Measurements from ENCODE around the gene RSAD1. TPM values are rescaled to one million over a fixed set of nuclear protein-coding genes. Genes with fewer than 3 reads are reported as not detected.

Gene RSAD1
- total and polyA plus RNA-seq, 11 donors: 30.9 to 50.0 (median 42.8) TPM

DNA sequence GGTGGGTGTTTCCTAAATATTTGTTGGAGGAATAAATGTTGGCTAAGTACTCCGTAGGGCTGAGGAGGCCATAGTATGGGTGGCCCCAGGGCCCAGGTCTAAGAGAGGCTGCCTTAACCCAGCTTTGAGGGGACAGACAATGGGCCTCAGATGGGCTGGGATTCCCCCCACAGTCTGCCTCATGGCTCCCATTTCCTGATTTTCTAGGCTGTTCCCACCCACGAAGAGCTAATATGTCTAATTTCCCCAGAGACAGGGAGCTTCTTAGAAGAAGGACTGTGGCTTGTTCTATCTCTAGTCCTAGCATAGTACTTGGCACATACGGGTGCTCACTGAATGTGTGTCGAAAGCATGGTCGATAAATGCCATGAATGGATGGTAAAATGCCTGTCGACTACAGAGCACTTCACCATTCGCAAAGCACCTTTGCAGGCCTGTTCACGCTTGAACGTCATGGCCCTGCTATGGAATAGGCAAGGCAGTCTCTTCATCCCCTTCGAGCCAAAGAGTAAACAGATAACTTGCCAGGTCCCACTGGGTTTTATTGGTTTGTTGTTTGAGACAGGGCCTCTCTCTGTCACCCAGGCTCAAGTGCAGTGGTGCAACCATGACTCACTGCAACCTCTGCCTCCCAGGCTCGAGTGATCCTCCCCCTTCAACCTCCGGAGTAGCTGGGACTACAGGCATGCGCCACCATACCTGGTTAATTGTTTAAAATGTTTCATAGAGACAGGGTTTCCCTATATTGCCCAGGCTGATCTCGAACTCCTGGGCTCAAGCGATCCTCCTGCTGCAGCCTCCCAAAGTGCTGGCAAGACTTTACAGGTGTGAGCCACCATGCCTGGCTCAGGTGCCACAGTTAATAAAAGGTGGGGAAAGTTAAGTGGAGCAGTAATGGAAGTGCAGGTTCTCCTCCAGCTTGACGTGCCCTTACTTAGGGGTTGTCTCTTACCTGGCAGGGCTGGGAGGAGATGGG is 19.7 kb upstream of the RSAD1 start:
- WGBS, 4 donors: 76 to 90% (median 78%) methylated on average over 15 to 16 of the region's 16 CpGs
- ATAC-seq (no peak), DNase-seq (no peak)
- intact Hi-C loops (cut with DNase I): no loop called here
- Histone ChIP-seq H3K27me3 (no peaks in the 10 kb centered on the region), H3K4me3 (no peak overlapping the region), H3K9me3 (no peaks in the 10 kb centered on the region), H3K27ac (no peak overlapping the region), H3K36me3 (peaks cover 0 to 3% (median 0%) of the 10 kb centered on the region in 9 donors), H3K4me1 (no peaks in the 10 kb centered on the region)
- TF ChIP-seq, protein P1, sequence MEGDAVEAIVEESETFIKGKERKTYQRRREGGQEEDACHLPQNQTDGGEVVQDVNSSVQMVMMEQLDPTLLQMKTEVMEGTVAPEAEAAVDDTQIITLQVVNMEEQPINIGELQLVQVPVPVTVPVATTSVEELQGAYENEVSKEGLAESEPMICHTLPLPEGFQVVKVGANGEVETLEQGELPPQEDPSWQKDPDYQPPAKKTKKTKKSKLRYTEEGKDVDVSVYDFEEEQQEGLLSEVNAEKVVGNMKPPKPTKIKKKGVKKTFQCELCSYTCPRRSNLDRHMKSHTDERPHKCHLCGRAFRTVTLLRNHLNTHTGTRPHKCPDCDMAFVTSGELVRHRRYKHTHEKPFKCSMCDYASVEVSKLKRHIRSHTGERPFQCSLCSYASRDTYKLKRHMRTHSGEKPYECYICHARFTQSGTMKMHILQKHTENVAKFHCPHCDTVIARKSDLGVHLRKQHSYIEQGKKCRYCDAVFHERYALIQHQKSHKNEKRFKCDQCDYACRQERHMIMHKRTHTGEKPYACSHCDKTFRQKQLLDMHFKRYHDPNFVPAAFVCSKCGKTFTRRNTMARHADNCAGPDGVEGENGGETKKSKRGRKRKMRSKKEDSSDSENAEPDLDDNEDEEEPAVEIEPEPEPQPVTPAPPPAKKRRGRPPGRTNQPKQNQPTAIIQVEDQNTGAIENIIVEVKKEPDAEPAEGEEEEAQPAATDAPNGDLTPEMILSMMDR (IDR thresholded peaks at IDR 0.05): no peak
- no peak for TF ChIP-seq POLR2A (IDR thresholded peaks at IDR 0.05)

DNA sequence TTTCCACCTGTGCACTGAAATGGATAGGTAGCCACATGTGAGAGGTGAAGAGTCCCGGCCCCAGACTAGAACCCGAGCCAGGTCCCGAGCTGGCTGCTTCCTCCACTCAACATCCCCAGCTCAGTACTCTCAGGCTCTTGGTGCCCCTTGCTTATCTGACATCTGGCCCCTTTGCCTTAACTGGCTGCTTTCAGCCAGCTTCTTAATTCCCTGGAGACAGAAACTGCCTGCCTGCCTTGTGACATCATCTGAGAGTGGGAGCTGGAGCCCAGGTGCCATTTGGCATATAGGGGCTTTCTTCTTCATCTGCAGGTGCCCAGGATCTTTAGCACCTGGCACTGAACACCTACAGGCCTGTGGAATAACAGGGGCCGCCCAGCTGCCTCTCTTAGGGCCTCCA is 18.9 kb upstream of the RSAD1 start:
- Histone ChIP-seq H3K4me3 (no peak overlapping the region), H3K27ac (no peak overlapping the region), H3K36me3 (peaks cover 0 to 3% (median 0%) of the 10 kb centered on the region in 9 donors), H3K4me1 (no peaks in the 10 kb centered on the region), H3K27me3 (no peaks in the 10 kb centered on the region), H3K9me3 (no peaks in the 10 kb centered on the region)
- no peak for DNase-seq
- TF ChIP-seq POLR2A (IDR thresholded peaks at IDR 0.05): no peak
- TF ChIP-seq, protein P1 (IDR thresholded peaks at IDR 0.05): no peak
- no peak for ATAC-seq
- intact Hi-C loops (cut with DNase I): loop anchor here in 1 of 10 donors (5.0 kb wide), 1 partner anchor 47 kb away; no protein-coding TSS in a partner anchor
- WGBS, 4 donors: 88 to 91% (median 90%) methylated on average over 4 of the region's 4 CpGs

DNA sequence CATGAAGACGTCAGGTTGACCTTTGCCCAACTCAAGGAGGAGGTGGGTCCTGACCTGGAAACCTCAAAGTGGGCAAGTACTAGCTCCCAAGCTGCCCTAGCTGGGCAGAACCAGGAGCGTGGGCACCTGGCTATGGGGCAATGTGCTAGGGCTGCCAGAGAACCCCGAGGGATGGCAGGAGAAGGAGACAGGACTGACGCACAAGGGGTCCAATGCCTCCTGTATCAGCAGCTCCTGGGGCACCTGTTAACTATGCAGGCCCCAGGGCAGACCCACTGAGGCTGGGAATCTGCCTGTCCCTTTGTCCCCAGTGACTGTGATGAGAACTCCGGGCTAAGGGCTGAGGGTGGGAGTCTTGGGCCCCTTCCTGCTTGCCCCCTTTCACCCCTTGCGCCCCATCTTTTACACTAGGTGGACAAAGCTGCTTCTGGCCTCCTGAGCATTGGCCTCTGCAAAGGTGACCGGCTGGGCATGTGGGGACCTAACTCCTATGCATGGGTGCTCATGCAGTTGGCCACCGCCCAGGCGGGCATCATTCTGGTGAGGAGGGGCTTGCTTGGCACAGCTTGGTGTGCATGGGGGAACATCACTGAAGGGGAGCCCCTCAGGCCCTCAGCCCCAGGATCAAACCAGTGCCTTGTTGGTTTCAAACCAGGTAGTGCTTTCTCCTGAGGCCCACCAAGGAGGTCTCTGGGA is 17.7 kb upstream of the RSAD1 start:
- DNase-seq: no peak
- intact Hi-C loops (cut with DNase I): loop anchor here in 1 of 10 donors (5.0 kb wide), 1 partner anchor 49 kb away; no protein-coding TSS in a partner anchor
- TF ChIP-seq, protein P1 (IDR thresholded peaks at IDR 0.05): no peak
- TF ChIP-seq POLR2A (IDR thresholded peaks at IDR 0.05): no peak
- H3K36me3 ChIP-seq: peaks cover 0 to 3% (median 0%) of the 10 kb centered on the region in 9 donors
- H3K4me1 ChIP-seq: no peaks in the 10 kb centered on the region
- 95 to 98% (median 96%) methylated on average over 7 to 9 of the region's 9 CpGs for WGBS, 4 donors
- H3K27ac ChIP-seq: no peak overlapping the region
- H3K9me3 ChIP-seq: no peaks in the 10 kb centered on the region
- ATAC-seq: no peak
- H3K4me3 ChIP-seq: no peak overlapping the region
- H3K27me3 ChIP-seq: no peaks in the 10 kb centered on the region

All from heart left ventricle (tissue), 16 donors.